ENCODE results near the gene LETM1. TPM values are rescaled to one million over a fixed set of nuclear protein-coding genes. Genes with fewer than 3 reads are reported as not detected.

The LETM1 gene
- total and polyA plus RNA-seq, 2 of the 13 experiments (the other 11 are each of a cell fraction or from before 2014, with no cell fraction given), result 9.7 to 41.6 TPM

GRCh38 chr4:1775731-1776500 is 80.0 kb downstream of the LETM1 start (continued):
- TF ChIP-seq HNF1A (IDR thresholded peaks at IDR 0.05; ENCODE audit: low read depth) (no peak), HNF1A (CRISPR knock-in tag; IDR thresholded peaks at IDR 0.05; ENCODE audit: borderline replicate concordance) (no peak), POLR2G (IDR thresholded peaks at IDR 0.05; ENCODE audit: low read depth, low read length) (peak; percentile 62; the same call in 1 of the 2 replicates), CBX5 (CRISPR knock-in tag; IDR thresholded peaks at IDR 0.05; ENCODE audit: borderline replicate concordance) (no peak), NR2F6 (IDR thresholded peaks at IDR 0.05) (no peak), NR2F6 (CRISPR knock-in tag; IDR thresholded peaks at IDR 0.05) (peak; percentile 24; the same call in 1 of the 2 replicates), HNF4A (CRISPR knock-in tag; IDR thresholded peaks at IDR 0.05) (peak; percentile 3; the same call in 1 of the 2 replicates), SNAPC5 (CRISPR knock-in tag; IDR thresholded peaks at IDR 0.05; ENCODE audit: borderline replicate concordance) (no peak), NFKB2 (CRISPR knock-in tag; IDR thresholded peaks at IDR 0.05; ENCODE audit: borderline replicate concordance) (no peak; the same call in 1 of the 2 replicates), NFIB (CRISPR knock-in tag; IDR thresholded peaks at IDR 0.05; ENCODE audit: borderline replicate concordance) (no peak), PLRG1 (conservative IDR thresholded peaks at IDR 0.05) (no peak), ZNF30 (CRISPR knock-in tag; IDR thresholded peaks at IDR 0.05) (no peak), THAP7 (CRISPR knock-in tag; IDR thresholded peaks at IDR 0.05) (no peak), IKZF4 (CRISPR knock-in tag; IDR thresholded peaks at IDR 0.05; ENCODE audit: borderline replicate concordance, low read depth, not compliant biosample characterization) (no peak), ARNT2 (CRISPR knock-in tag; IDR thresholded peaks at IDR 0.05; ENCODE audit: low read depth) (peak; percentile 15; the same call in 1 of the 2 replicates), ZZZ3 (CRISPR knock-in tag; IDR thresholded peaks at IDR 0.05; ENCODE audit: borderline replicate concordance) (no peak), FOSL2 (CRISPR knock-in tag; IDR thresholded peaks at IDR 0.05) (no peak), ZFP36 (IDR thresholded peaks at IDR 0.05; ENCODE audit: borderline replicate concordance, low read depth, low read length, partially characterized antibody) (peak; percentile 85)
- TF ChIP-seq, protein P1, sequence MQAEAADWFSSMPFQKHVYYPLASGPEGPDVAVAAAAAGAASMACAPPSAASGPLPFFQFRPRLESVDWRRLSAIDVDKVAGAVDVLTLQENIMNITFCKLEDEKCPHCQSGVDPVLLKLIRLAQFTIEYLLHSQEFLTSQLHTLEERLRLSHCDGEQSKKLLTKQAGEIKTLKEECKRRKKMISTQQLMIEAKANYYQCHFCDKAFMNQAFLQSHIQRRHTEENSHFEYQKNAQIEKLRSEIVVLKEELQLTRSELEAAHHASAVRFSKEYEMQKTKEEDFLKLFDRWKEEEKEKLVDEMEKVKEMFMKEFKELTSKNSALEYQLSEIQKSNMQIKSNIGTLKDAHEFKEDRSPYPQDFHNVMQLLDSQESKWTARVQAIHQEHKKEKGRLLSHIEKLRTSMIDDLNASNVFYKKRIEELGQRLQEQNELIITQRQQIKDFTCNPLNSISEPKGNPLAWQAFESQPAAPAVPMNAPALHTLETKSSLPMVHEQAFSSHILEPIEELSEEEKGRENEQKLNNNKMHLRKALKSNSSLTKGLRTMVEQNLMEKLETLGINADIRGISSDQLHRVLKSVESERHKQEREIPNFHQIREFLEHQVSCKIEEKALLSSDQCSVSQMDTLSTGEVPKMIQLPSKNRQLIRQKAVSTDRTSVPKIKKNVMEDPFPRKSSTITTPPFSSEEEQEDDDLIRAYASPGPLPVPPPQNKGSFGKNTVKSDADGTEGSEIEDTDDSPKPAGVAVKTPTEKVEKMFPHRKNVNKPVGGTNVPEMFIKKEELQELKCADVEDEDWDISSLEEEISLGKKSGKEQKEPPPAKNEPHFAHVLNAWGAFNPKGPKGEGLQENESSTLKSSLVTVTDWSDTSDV (CRISPR knock-in tag; IDR thresholded peaks at IDR 0.05), result no peak
- TF ChIP-seq, protein P2, sequence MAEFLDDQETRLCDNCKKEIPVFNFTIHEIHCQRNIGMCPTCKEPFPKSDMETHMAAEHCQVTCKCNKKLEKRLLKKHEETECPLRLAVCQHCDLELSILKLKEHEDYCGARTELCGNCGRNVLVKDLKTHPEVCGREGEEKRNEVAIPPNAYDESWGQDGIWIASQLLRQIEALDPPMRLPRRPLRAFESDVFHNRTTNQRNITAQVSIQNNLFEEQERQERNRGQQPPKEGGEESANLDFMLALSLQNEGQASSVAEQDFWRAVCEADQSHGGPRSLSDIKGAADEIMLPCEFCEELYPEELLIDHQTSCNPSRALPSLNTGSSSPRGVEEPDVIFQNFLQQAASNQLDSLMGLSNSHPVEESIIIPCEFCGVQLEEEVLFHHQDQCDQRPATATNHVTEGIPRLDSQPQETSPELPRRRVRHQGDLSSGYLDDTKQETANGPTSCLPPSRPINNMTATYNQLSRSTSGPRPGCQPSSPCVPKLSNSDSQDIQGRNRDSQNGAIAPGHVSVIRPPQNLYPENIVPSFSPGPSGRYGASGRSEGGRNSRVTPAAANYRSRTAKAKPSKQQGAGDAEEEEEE (CRISPR knock-in tag; IDR thresholded peaks at IDR 0.05; ENCODE audit: borderline replicate concordance), result 0 out of 2 replicates have a peak, but pooled peaks have one; percentile 41
